Choroid plexus epithelial cell (primary cell): ENCODE results near the gene PLA2G2C.

Experiments
- DNase-seq: peaks from one replicate; pipeline ENCODE4 v3.0.0-alpha.2; 2010; ENCODE audit warnings: low read depth
- H3K4me3 ChIP-seq: 2 replicates; pipeline ENCODE4 v1.5.1; 2011; ENCODE audit warnings: low read depth, mild to moderate bottlenecking, control low read depth, low read length, moderate library complexity
- TF ChIP-seq, protein P1 (sequence below): conservative IDR thresholded peaks from 2 replicates; pipeline ENCODE4 v1.5.1; 2011; ENCODE audit warnings: low read depth, mild to moderate bottlenecking, control low read depth, inconsistent platforms, low read length, moderate library complexity

PLA2G2C gene

GRCh38 chr1:20202166-20202565, 15.8 kb upstream of the PLA2G2C start:
- H3K4me3 ChIP-seq: no peak overlapping the region
- no peak for DNase-seq
- TF ChIP-seq, protein P1, sequence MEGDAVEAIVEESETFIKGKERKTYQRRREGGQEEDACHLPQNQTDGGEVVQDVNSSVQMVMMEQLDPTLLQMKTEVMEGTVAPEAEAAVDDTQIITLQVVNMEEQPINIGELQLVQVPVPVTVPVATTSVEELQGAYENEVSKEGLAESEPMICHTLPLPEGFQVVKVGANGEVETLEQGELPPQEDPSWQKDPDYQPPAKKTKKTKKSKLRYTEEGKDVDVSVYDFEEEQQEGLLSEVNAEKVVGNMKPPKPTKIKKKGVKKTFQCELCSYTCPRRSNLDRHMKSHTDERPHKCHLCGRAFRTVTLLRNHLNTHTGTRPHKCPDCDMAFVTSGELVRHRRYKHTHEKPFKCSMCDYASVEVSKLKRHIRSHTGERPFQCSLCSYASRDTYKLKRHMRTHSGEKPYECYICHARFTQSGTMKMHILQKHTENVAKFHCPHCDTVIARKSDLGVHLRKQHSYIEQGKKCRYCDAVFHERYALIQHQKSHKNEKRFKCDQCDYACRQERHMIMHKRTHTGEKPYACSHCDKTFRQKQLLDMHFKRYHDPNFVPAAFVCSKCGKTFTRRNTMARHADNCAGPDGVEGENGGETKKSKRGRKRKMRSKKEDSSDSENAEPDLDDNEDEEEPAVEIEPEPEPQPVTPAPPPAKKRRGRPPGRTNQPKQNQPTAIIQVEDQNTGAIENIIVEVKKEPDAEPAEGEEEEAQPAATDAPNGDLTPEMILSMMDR: no peak

- TF ChIP-seq, protein P1: no peak
Measured at GRCh38 chr1:20200966-20201365, 14.6 kb upstream of the PLA2G2C start.

DNA sequence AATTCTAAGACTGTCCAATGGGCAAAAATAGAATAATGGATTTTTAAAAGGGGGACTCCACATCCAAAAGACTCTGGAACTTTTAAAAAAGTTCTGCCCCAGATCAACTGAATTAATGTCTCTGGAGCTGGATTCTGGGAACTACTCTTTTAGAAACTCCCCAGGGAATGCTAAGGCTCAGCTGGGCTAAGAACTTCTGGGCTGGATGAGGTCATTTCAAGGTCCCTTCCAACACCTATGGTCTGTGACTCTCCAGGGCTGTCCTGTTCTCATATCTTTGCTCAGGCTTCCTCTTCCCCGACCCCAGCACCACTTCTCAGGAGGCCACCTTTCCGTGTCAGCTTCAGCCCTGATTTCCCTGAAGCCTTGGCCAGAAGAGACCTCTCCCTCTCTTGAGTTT, 13.5 kb upstream of the PLA2G2C start:
- H3K4me3 ChIP-seq: no peak overlapping the region
- TF ChIP-seq, protein P1: no peak
- DNase-seq: no peak

More at GRCh38 chr1:20200966-20201365, 14.6 kb upstream of the PLA2G2C start:
- no peak overlapping the region for H3K4me3 ChIP-seq
- DNase-seq: no peak

GRCh38 chr1:20199403-20199802, 13.1 kb upstream of the PLA2G2C start:
- TF ChIP-seq, protein P1: no peak
- DNase-seq: no peak
- no peak overlapping the region for H3K4me3 ChIP-seq

DNA sequence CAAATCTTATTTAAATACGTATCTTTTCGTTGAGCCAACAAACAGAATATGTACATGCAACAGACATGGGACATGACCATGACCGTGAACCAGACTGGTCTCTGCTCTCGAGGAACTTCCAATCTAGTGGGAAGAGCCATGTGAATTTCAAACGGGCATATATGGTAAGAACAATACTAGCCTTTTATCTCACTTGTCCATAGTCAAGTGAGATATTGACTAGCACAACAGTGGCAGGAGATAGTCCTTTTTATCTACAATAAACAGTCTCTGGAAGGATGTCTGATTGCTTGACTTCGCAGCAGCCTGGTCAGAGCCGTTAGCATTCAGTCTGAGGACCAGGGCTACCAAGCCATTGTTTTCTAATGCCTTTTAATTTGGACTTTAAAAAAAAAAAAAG, 12.6 kb upstream of the PLA2G2C start:
- TF ChIP-seq, protein P1: no peak
- no peak overlapping the region for H3K4me3 ChIP-seq
- no peak for DNase-seq

DNA sequence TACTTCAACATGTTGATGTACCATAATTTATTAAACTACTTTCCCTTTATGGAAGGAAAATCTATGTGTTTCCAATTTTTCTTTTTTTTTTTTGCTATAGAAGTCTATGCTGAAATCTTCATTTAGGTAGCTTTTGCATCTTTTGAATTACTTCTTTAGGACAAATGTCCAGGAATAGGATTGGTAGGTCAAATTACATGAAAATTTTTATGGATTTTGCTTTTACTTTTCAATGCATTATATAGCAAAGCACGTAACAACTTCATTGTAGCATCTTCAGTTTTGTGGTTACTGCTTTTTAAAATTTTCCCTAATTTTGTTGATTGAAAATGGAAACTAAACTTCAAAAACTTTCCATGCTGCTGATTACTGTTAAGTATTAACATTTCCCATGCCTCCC, 12.0 kb upstream of the PLA2G2C start:
- TF ChIP-seq, protein P1: no peak
- H3K4me3 ChIP-seq: no peak overlapping the region

DNA sequence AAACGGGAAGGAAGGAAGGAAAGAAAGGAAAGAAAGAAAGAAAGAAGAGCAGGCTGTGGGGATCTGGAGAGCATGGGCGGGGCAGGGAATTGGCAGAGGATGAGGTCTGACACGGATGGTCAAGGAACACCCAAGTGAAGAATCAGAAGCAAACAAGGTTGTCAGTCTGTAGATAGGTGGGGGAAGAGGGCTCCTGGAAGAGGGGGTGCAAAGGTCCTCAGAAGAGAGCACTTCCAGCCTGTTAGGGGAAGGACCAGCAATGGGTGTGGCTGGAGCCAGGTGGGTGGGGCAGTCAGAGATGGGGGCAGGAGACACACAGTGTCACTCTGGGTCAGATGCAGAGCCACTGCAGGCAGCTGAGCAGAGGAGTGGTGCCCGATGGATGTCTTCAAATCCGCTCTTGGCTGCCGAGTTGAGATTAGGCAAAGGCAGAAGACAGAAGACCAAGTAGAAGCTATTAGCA, 11.0 kb upstream of the PLA2G2C start:
- no peak overlapping the region for H3K4me3 ChIP-seq
- DNase-seq: no peak
- TF ChIP-seq, protein P1: no peak

More for the DNA sequence above, 12.0 kb upstream of the PLA2G2C start:
- DNase-seq: no peak
